OCI-LY1 (cell line): ENCODE data around the gene CDH4.

Experiments
- H2AFZ ChIP-seq: fragments of 200-600 bp; sonication (generic), shearing (Covaris generic); 2 replicates; pipeline ENCODE4 v1.6.0; 2014; ENCODE audit warnings: antibody characterized with exemption, mild to moderate bottlenecking, low read length
- H3F3A ChIP-seq: fragments of 200-600 bp; sonication (generic), shearing (Covaris generic); 2 replicates; pipeline ENCODE4 v1.6.0; 2014; ENCODE audit warnings: mild to moderate bottlenecking, antibody characterized with exemption, low read length, moderate library complexity; ENCODE audit not compliant: insufficient read depth
- H3K27ac ChIP-seq: fragments of 200-600 bp; sonication (generic); 2 replicates; pipeline ENCODE4 v1.5.1; 2014; ENCODE audit warnings: low read length, mixed run types, mild to moderate bottlenecking, low read depth; ENCODE audit not compliant: poor library complexity, severe bottlenecking
- H3K27me3 ChIP-seq: fragments of 200-600 bp; sonication (generic); 2 replicates; pipeline ENCODE4 v1.6.0; 2014; ENCODE audit warnings: antibody characterized with exemption, mild to moderate bottlenecking, low read length, moderate library complexity; ENCODE audit not compliant: insufficient read depth
- H3K36me3 ChIP-seq: fragments of 200-600 bp; sonication (generic); 2 replicates; pipeline ENCODE4 v1.6.1; 2014; ENCODE audit warnings: mild to moderate bottlenecking, antibody characterized with exemption, low read length, moderate library complexity, mixed read lengths; ENCODE audit not compliant: insufficient read depth
- H3K4me1 ChIP-seq: fragments of 200-600 bp; sonication (generic); 2 replicates; pipeline ENCODE4 v1.5.1; 2014; ENCODE audit warnings: mild to moderate bottlenecking, low read length, moderate library complexity; ENCODE audit not compliant: insufficient read depth, severe bottlenecking
- H3K4me2 ChIP-seq: fragments of 200-600 bp; sonication (generic), shearing (Covaris generic); 2 replicates; pipeline ENCODE4 v1.6.1; 2014; ENCODE audit warnings: low read length
- H3K4me3 ChIP-seq: fragments of 200-600 bp; sonication (generic); 2 replicates; pipeline ENCODE4 v1.5.1; 2014; ENCODE audit warnings: low read length, low read depth, mild to moderate bottlenecking, mixed read lengths; ENCODE audit not compliant: poor library complexity, severe bottlenecking
- H3K79me2 ChIP-seq: fragments of 200-600 bp; shearing (Covaris generic); 2 replicates; pipeline ENCODE4 v1.6.1; 2016; ENCODE audit warnings: mixed run types, low read length, mixed read lengths; ENCODE audit not compliant: insufficient read depth
- H3K9ac ChIP-seq: fragments of 200-600 bp; sonication (generic), shearing (Covaris generic); 2 replicates; pipeline ENCODE4 v1.6.1; 2014; ENCODE audit warnings: mild to moderate bottlenecking, low read length, mixed read lengths
- H3K9me2 ChIP-seq: fragments of 200-600 bp; sonication (generic), shearing (Covaris generic); 2 replicates; pipeline ENCODE4 v1.6.1; 2014; ENCODE audit warnings: low read depth, mild to moderate bottlenecking, low read length, mixed read lengths
- H3K9me3 ChIP-seq: fragments of 200-600 bp; shearing (Covaris generic); 2 replicates; pipeline ENCODE4 v1.6.1; 2014; ENCODE audit warnings: low read length, mixed read lengths
- H4K20me1 ChIP-seq: fragments of 200-600 bp; sonication (generic), shearing (Covaris generic); 2 replicates; pipeline ENCODE4 v1.6.0; 2016; ENCODE audit warnings: mild to moderate bottlenecking, low read length; ENCODE audit not compliant: insufficient read depth
- EZH2 ChIP-seq: fragments of 200-600 bp; sonication (generic), shearing (Covaris generic); IDR thresholded peaks from 2 replicates; pipeline ENCODE4 v1.8.0; 2017; ENCODE audit warnings: borderline replicate concordance, mixed run types, mild to moderate bottlenecking, antibody characterized with exemption, low read length, moderate library complexity, mixed read lengths
- TF ChIP-seq, protein P1 (sequence below): fragments of 200-600 bp; sonication (generic), shearing (Covaris generic); IDR thresholded peaks from 2 replicates; pipeline ENCODE4 v1.5.1; 2017; ENCODE audit warnings: mild to moderate bottlenecking, antibody characterized with exemption, low read length, moderate library complexity, mixed read lengths

CDH4 gene

DNA sequence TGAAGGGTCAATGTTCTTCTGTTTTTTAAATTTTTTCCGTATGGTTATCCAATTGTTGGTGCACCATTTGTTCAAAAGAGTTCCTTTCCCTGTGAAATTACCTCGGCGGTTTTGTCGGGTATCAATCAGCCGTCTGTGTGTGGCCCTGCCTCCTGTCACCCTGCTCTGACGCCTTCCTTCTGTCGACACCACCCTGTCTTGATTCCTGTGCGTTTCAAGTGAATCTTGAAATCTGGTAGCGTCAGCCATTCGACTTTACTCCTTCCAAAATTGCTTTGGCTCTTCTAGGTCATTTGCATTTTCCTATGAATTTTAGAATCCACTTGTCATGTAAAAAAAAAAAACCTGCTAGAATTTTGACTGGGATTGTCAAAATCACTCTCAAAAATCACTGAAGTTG is 181.1 kb downstream of the CDH4 start:
- Histone ChIP-seq H2AFZ (no peak overlapping the region), H4K20me1 (no peaks in the 10 kb centered on the region), H3K9ac (no peak overlapping the region), H3K4me1 (no peaks in the 10 kb centered on the region), H3F3A (no peaks in the 10 kb centered on the region), H3K9me3 (no peaks in the 10 kb centered on the region), H3K4me3 (no peak overlapping the region), H3K27me3 (no peaks in the 10 kb centered on the region), H3K36me3 (no peaks in the 10 kb centered on the region), H3K79me2 (no peaks in the 10 kb centered on the region), H3K4me2 (no peak overlapping the region), H3K27ac (no peak overlapping the region), H3K9me2 (no peaks in the 10 kb centered on the region)
- TF ChIP-seq EZH2: no peak
- TF ChIP-seq, protein P1, sequence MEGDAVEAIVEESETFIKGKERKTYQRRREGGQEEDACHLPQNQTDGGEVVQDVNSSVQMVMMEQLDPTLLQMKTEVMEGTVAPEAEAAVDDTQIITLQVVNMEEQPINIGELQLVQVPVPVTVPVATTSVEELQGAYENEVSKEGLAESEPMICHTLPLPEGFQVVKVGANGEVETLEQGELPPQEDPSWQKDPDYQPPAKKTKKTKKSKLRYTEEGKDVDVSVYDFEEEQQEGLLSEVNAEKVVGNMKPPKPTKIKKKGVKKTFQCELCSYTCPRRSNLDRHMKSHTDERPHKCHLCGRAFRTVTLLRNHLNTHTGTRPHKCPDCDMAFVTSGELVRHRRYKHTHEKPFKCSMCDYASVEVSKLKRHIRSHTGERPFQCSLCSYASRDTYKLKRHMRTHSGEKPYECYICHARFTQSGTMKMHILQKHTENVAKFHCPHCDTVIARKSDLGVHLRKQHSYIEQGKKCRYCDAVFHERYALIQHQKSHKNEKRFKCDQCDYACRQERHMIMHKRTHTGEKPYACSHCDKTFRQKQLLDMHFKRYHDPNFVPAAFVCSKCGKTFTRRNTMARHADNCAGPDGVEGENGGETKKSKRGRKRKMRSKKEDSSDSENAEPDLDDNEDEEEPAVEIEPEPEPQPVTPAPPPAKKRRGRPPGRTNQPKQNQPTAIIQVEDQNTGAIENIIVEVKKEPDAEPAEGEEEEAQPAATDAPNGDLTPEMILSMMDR: no peak

DNA sequence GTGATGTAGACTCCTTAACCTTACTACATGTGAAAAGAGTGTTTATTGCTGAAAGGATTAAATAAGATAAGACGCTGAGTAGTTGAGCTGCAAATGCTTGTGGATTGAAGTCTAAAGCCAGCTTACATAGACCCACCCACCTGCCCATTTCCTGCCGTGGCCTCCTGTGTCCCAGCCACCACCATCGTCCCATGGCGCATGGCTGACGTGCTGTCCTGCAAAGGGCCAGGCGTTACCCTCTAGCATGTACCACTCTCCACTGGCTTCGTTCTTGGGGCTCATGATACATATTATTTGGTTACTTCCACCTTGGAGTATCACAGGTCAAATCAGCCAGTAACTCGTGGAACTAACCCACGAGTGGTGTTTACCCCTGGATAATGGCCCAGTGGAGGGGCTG is 181.8 kb downstream of the CDH4 start:
- no peak for TF ChIP-seq EZH2
- TF ChIP-seq, protein P1: no peak
- Histone ChIP-seq H4K20me1 (no peaks in the 10 kb centered on the region), H3K4me2 (no peak overlapping the region), H3K27me3 (no peaks in the 10 kb centered on the region), H3K9me2 (no peaks in the 10 kb centered on the region), H3K9me3 (no peaks in the 10 kb centered on the region), H3K4me1 (no peaks in the 10 kb centered on the region), H3K9ac (no peak overlapping the region), H3F3A (no peaks in the 10 kb centered on the region), H3K27ac (no peak overlapping the region), H3K79me2 (no peaks in the 10 kb centered on the region), H3K36me3 (no peaks in the 10 kb centered on the region), H3K4me3 (no peak overlapping the region), H2AFZ (no peak overlapping the region)

DNA sequence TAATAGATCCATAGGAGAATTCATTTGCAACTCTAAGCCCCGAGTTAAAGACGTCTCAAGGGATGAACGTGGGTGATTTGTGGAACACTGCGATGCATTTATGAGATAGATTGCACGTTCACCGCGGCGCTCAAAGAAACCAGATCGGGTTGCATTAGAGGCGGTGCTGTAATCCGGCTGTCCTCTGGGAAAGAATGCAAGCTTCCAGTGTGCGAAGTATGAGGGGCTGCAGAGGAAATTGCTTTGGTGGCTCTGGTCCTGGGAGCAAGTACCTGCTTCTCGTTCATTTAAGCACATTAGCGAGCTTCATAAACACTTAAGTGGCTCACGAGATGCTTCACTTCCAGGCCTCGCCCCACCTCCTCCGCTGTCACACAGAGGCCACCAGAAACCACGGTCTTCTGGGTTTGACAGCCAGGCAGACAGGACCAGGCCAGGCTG is 182.3 kb downstream of the CDH4 start:
- Histone ChIP-seq H3K4me3 (no peak overlapping the region), H3K9ac (no peak overlapping the region), H4K20me1 (no peaks in the 10 kb centered on the region), H3K27ac (no peak overlapping the region), H3K9me2 (no peaks in the 10 kb centered on the region), H3K36me3 (no peaks in the 10 kb centered on the region), H3K4me2 (no peak overlapping the region), H3K9me3 (no peaks in the 10 kb centered on the region), H3K4me1 (no peaks in the 10 kb centered on the region), H3F3A (no peaks in the 10 kb centered on the region), H3K27me3 (no peaks in the 10 kb centered on the region), H2AFZ (no peak overlapping the region), H3K79me2 (no peaks in the 10 kb centered on the region)
- TF ChIP-seq EZH2: no peak
- TF ChIP-seq, protein P1: no peak
